ENCODE data around the gene AEBP2.

Gene AEBP2

GRCh38 chr12:19506497-19506896 is 67.2 kb downstream of the AEBP2 start:
- DNase-seq (ENCODE audit: low read depth in 2 of 2) = no peak

GRCh38 chr12:19507823-19508222 is 68.5 kb downstream of the AEBP2 start:
- DNase-seq (ENCODE audit: low read depth in 2 of 2) = no peak

GRCh38 chr12:19510461-19510860 is 71.2 kb downstream of the AEBP2 start:
- no peak for DNase-seq (ENCODE audit: low read depth in 2 of 2)

GRCh38 chr12:19515179-19515578 is 75.9 kb downstream of the AEBP2 start:
- no peak for DNase-seq (ENCODE audit: low read depth in 2 of 2)

- no peak for DNase-seq (ENCODE audit: low read depth in 2 of 2)
Observed at GRCh38 chr12:19517583-19517982, 78.3 kb downstream of the AEBP2 start.

- no peak for DNase-seq (ENCODE audit: low read depth in 2 of 2)
Observed at GRCh38 chr12:19518209-19518608, 78.9 kb downstream of the AEBP2 start.

- no peak for DNase-seq (ENCODE audit: low read depth in 2 of 2)
Observed at GRCh38 chr12:19520646-19521415, 81.5 kb downstream of the AEBP2 start.

- no peak for DNase-seq (ENCODE audit: low read depth in 2 of 2)
Observed at GRCh38 chr12:19525274-19525673, 86.0 kb downstream of the AEBP2 start.

GRCh38 chr12:19527866-19528265 is 88.6 kb downstream of the AEBP2 start:
- no peak for DNase-seq (ENCODE audit: low read depth in 2 of 2)

- DNase-seq (ENCODE audit: low read depth in 2 of 2) = no peak
Observed at GRCh38 chr12:19528750-19529149, 89.5 kb downstream of the AEBP2 start.

GRCh38 chr12:19529951-19530636 is 90.8 kb downstream of the AEBP2 start:
- DNase-seq (ENCODE audit: low read depth in 2 of 2) = no peak

GRCh38 chr12:19530637-19531023 is 91.3 kb downstream of the AEBP2 start:
- no peak for DNase-seq (ENCODE audit: low read depth in 2 of 2)

- DNase-seq (ENCODE audit: low read depth in 2 of 2) = no peak
Observed at GRCh38 chr12:19533567-19533966, 94.3 kb downstream of the AEBP2 start.

GRCh38 chr12:19539071-19539470 is 99.8 kb downstream of the AEBP2 start:
- no peak for DNase-seq (ENCODE audit: low read depth in 2 of 2)

GRCh38 chr12:19539836-19540235 is 100.5 kb downstream of the AEBP2 start:
- no peak for DNase-seq (ENCODE audit: low read depth in 2 of 2)

GRCh38 chr12:19542606-19543005 is 103.3 kb downstream of the AEBP2 start:
- no peak for DNase-seq (ENCODE audit: low read depth in 2 of 2)

- DNase-seq (ENCODE audit: low read depth in 2 of 2) = no peak
Observed at GRCh38 chr12:19544353-19544752, 105.1 kb downstream of the AEBP2 start.

GRCh38 chr12:19545301-19545700 is 106.0 kb downstream of the AEBP2 start:
- no peak for DNase-seq (ENCODE audit: low read depth in 2 of 2)

GRCh38 chr12:19546027-19546426 is 106.7 kb downstream of the AEBP2 start:
- DNase-seq (ENCODE audit: low read depth in 2 of 2) = no peak

- no peak for DNase-seq (ENCODE audit: low read depth in 2 of 2)
Observed at GRCh38 chr12:19546611-19547162, 107.4 kb downstream of the AEBP2 start.

GRCh38 chr12:19547271-19547671 is 108.0 kb downstream of the AEBP2 start:
- DNase-seq (ENCODE audit: low read depth in 2 of 2) = no peak

- no peak for DNase-seq (ENCODE audit: low read depth in 2 of 2)
Observed at GRCh38 chr12:19548834-19549233, 109.5 kb downstream of the AEBP2 start.

GRCh38 chr12:19550626-19551025 is 111.3 kb downstream of the AEBP2 start:
- no peak for DNase-seq (ENCODE audit: low read depth in 2 of 2)

All from stimulated activated CD8-positive, alpha-beta memory T cell treated with anti-CD3 and anti-CD28 coated beads, Interleukin-2, amount 100 ng/mL, for 1 hour (primary cell).